NCI-H1048 (cell line): ENCODE results near the gene EIF2S1.
A peak's percentile ranks its signal among the peaks of the same experiment; 100 is the strongest.
"Not testable (repeated sequence)": the region's sequence is repeated elsewhere in the genome, so short reads cannot be mapped to it uniquely, and the experiment has no call there.

ENCODE experiments used
- DNase-seq: peaks from one replicate; lab custom pipeline; 2025; lab: John Stamatoyannopoulos, UW

Gene EIF2S1

GRCh38 chr14:67359775-67360469 lies at the start of gene EIF2S1, which contains the start of gene ATP6V1D:
Gene EIF2S1, plus strand, starts transcription at chr14:67360328. Its CDS starts 4,440 bp downstream, at chr14:67364768.
Gene ATP6V1D, minus strand, starts transcription at chr14:67359804. Its CDS starts 106 bp downstream, at chr14:67359698.
- peak; percentile 94 for DNase-seq

- DNase-seq, result no peak
Observed at GRCh38 chr14:67311868-67312267, 48.3 kb upstream of the EIF2S1 start.

- no peak for DNase-seq
Observed at GRCh38 chr14:67313153-67313552, 47.0 kb upstream of the EIF2S1 start.

- DNase-seq, result no peak
Observed at GRCh38 chr14:67317822-67318221, 42.3 kb upstream of the EIF2S1 start.

GRCh38 chr14:67319142-67319541 lies 41.0 kb upstream of the EIF2S1 start:
- no peak for DNase-seq

GRCh38 chr14:67329666-67330065 lies 30.5 kb upstream of the EIF2S1 start:
- not testable (repeated sequence) for DNase-seq

GRCh38 chr14:67331368-67332125 lies 28.6 kb upstream of the EIF2S1 start:
- DNase-seq, result no peak

GRCh38 chr14:67332468-67332867 lies 27.7 kb upstream of the EIF2S1 start:
- DNase-seq, result no peak

- DNase-seq, result no peak
Observed at GRCh38 chr14:67335781-67336180, 24.3 kb upstream of the EIF2S1 start.

- not testable (repeated sequence) for DNase-seq
Observed at GRCh38 chr14:67341231-67341630, 18.9 kb upstream of the EIF2S1 start.

- no peak for DNase-seq
Observed at GRCh38 chr14:67343601-67344230, 16.4 kb upstream of the EIF2S1 start.

- DNase-seq, result no peak
Observed at GRCh38 chr14:67345583-67345982, 14.5 kb upstream of the EIF2S1 start.

- DNase-seq, result no peak
Observed at GRCh38 chr14:67352055-67352454, 8.1 kb upstream of the EIF2S1 start.

- DNase-seq, result no peak
Observed at GRCh38 chr14:67357186-67357968, 2.8 kb upstream of the EIF2S1 start.

- no peak for DNase-seq
Observed at GRCh38 chr14:67357969-67358354, 2.2 kb upstream of the EIF2S1 start.

- DNase-seq, result no peak
Observed at GRCh38 chr14:67358924-67359774, 979 bp upstream of the EIF2S1 start.

- no peak for DNase-seq
Observed at GRCh38 chr14:67360470-67361206, 510 bp downstream of the EIF2S1 start.

- DNase-seq, result no peak
Observed at GRCh38 chr14:67365476-67365875, 5.3 kb downstream of the EIF2S1 start.

GRCh38 chr14:67370830-67371229 lies 10.7 kb downstream of the EIF2S1 start:
- DNase-seq, result no peak
